Astrocyte (in vitro differentiated cells and primary cell): ENCODE results near the gene PPFIBP1.

Experiments
- EZH2 ChIP-seq: IDR thresholded peaks from 2 replicates; pipeline ENCODE4 v1.6.1; 2012; ENCODE audit warnings: mild to moderate bottlenecking, low read length, inconsistent platforms; ENCODE audit not compliant: insufficient read depth
- TF ChIP-seq, protein P1 (sequence below): IDR thresholded peaks from 2 replicates; pipeline ENCODE4 v1.5.1; 2011; ENCODE audit warnings: low read depth, mild to moderate bottlenecking, inconsistent platforms, low read length, moderate library complexity; ENCODE audit not compliant: insufficient read depth

GRCh38 chr12:27535318-27535717 lies 11.3 kb downstream of the PPFIBP1 start:
- TF ChIP-seq, protein P1, sequence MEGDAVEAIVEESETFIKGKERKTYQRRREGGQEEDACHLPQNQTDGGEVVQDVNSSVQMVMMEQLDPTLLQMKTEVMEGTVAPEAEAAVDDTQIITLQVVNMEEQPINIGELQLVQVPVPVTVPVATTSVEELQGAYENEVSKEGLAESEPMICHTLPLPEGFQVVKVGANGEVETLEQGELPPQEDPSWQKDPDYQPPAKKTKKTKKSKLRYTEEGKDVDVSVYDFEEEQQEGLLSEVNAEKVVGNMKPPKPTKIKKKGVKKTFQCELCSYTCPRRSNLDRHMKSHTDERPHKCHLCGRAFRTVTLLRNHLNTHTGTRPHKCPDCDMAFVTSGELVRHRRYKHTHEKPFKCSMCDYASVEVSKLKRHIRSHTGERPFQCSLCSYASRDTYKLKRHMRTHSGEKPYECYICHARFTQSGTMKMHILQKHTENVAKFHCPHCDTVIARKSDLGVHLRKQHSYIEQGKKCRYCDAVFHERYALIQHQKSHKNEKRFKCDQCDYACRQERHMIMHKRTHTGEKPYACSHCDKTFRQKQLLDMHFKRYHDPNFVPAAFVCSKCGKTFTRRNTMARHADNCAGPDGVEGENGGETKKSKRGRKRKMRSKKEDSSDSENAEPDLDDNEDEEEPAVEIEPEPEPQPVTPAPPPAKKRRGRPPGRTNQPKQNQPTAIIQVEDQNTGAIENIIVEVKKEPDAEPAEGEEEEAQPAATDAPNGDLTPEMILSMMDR: no peak
- no peak for TF ChIP-seq EZH2
